Breast epithelium (tissue), 3 donors: ENCODE results near the gene CDCA3.

ENCODE experiments used
- CTCF ChIP-seq, 3 donors: fragments of 450-650 bp; IDR thresholded peaks; one replicate each; pipeline ENCODE4 v1.5.1; 2016 to 2017; ENCODE audit warnings: antibody characterized with exemption in 3 of 3, mild to moderate bottlenecking in 3 of 3, moderate library complexity in 3 of 3
- POLR2A ChIP-seq: fragments of 450-650 bp; IDR thresholded peaks from one replicate; pipeline ENCODE4 v1.6.1; 2016; ENCODE audit warnings: antibody characterized with exemption, mild to moderate bottlenecking, moderate library complexity
- POLR2AphosphoS5 ChIP-seq, 3 donors: sonication (generic); formaldehyde crosslinking; IDR thresholded peaks; one replicate each; pipeline ENCODE4 v1.6.1; 2017; ENCODE audit warnings: antibody characterized with exemption in 3 of 3

- TF ChIP-seq CTCF (IDR thresholded peaks at IDR 0.05) (no peak), POLR2A (no peak), POLR2AphosphoS5 (IDR thresholded peaks at IDR 0.05) (no peak)
Measured at GRCh38 chr12:6821591-6822425, 29.3 kb downstream of the CDCA3 start, which contains the start of gene GPR162.
